NT2/D1 (cell line): ENCODE data around the gene ARV1.
"Not testable (repeated sequence)": the region's sequence is repeated elsewhere in the genome, so short reads cannot be mapped to it uniquely, and the experiment has no call there.

Experiments used
- DNase-seq: peaks from one replicate; pipeline ENCODE4 v3.0.0-alpha.2; 2011; ENCODE audit warnings: low read depth, low spot score
- H3K27me3 ChIP-seq: 2 replicates; pipeline ENCODE4 v1.6.0; 2011; ENCODE audit warnings: mild to moderate bottlenecking; ENCODE audit not compliant: insufficient read length, insufficient read depth
- H3K36me3 ChIP-seq: 2 replicates; pipeline ENCODE4 v1.6.1; 2011; ENCODE audit warnings: mild to moderate bottlenecking, low read length, mixed read lengths; ENCODE audit not compliant: insufficient read depth, insufficient read length
- H3K4me1 ChIP-seq: 2 replicates; pipeline ENCODE4 v1.5.1; 2011; ENCODE audit not compliant: insufficient read depth, insufficient read length
- H3K4me3 ChIP-seq: 2 replicates; pipeline ENCODE4 v1.5.1; 2011; ENCODE audit warnings: low read depth; ENCODE audit not compliant: insufficient read length
- H3K9ac ChIP-seq: 2 replicates; pipeline ENCODE4 v1.6.0; 2011; ENCODE audit warnings: low read depth; ENCODE audit not compliant: insufficient read length
- H3K9me3 ChIP-seq: 2 replicates; pipeline ENCODE4 v1.5.1; 2011; ENCODE audit warnings: mild to moderate bottlenecking, low read length; ENCODE audit not compliant: insufficient read depth
- SUZ12 ChIP-seq: IDR thresholded peaks from 2 replicates; pipeline ENCODE4 v1.6.1; 2011; ENCODE audit not compliant: insufficient read length, insufficient read depth; ENCODE audit errors: extremely low read depth
- YY1 ChIP-seq: IDR thresholded peaks from 2 replicates; pipeline ENCODE4 v1.6.1; 2011; ENCODE audit not compliant: insufficient read length, insufficient read depth
- ZNF274 ChIP-seq: IDR thresholded peaks from 2 replicates; pipeline ENCODE4 v1.6.1; 2011; ENCODE audit warnings: mild to moderate bottlenecking, low read depth, low read length

Gene ARV1

DNA sequence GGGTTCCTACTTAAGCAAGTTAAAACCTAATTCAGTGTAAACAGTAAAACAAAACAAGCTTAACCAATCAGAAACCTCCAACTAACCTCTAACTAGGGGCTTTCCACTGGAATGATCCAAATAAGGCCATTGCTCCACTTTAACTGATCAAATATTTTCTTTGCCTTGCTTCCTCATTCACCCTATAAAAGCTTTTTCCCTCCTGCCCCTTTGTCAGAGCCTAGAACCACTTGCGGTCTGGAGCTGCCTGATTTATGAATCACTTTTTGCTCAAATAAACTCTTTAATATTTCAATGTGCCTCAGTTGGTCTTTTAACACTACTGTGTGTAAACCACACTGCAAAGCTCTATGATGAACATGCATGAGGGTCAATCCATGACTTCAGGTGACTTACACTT lies 65.7 kb downstream of the ARV1 start:
- Histone ChIP-seq H3K9ac (no peak overlapping the region), H3K4me3 (no peak overlapping the region), H3K4me1 (no peaks in the 10 kb centered on the region), H3K9me3 (peaks cover 10% of the 10 kb centered on the region), H3K27me3 (peaks cover 41% of the 10 kb centered on the region), H3K36me3 (no peaks in the 10 kb centered on the region)
- no peak for DNase-seq
- TF ChIP-seq ZNF274 (no peak), SUZ12 (no peak), YY1 (no peak)

DNA sequence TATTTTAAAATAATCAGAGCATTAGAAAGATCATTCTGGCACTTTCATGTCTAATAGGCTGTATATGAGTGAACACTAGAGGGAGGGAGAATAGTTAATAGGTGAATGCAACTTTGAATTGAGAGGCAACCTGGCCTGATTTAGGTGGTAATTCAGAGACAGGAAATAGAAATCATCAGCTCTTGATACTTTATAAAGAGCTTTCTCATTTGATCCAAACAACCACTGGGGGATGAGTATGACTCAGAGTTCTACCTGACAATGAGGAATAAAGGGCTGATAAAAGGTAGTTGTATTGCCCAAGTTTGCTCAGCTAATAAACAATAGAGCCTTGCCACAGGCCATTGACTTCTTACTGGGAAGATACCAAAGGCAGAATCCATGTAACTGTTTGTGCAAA lies 66.4 kb downstream of the ARV1 start:
- peaks cover 38% of the 10 kb centered on the region for H3K27me3 ChIP-seq
- no peaks in the 10 kb centered on the region for H3K4me1 ChIP-seq
- no peaks in the 10 kb centered on the region for H3K36me3 ChIP-seq
- H3K9me3 ChIP-seq: peaks cover 10% of the 10 kb centered on the region
- no peak overlapping the region for H3K4me3 ChIP-seq
- no peak for DNase-seq
- TF ChIP-seq SUZ12 (no peak), ZNF274 (no peak), YY1 (no peak)
- no peak overlapping the region for H3K9ac ChIP-seq

DNA sequence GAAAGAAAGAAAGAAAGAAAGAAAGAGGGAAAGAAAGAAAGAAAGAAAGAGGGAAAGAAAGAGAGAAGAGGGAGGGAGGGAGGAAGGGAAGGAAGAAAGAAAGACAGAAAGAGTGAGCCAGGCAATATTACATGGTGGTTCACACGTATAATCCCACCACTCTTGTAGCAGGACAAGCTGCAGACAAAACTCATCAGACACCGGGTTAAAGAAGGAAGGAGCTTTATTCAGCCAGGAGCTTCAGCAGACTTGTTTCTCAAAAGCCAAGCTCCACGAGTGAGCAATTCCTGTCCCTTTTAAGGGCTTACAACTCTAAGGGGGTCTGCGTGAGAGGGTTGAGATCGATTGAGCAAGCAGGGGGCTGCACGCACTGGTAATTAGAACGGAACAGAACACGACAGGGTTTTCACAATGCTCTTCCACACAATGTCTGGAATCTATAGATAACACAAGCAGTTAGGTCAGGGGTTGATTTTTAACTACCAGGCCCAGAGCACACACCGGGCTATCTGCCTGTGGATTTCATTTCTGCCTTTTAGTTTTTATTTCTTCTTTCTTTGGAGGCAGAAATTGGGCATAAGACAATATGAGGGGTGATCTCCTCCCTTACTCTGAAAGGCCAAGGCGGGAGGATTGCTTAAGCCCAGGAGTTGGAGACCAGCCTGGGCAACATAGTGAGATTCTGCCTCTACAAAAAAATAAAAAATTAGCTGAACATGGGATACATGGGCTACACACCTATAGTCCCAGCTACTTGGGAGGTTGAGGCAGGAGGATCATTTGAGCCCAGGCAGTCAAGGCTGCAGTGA lies 67.2 kb downstream of the ARV1 start:
- H3K4me3 ChIP-seq, H3K9me3 ChIP-seq, DNase-seq, H3K9ac ChIP-seq, H3K4me1 ChIP-seq, H3K36me3 ChIP-seq: not testable (repeated sequence)
- H3K27me3 ChIP-seq: peaks cover 29% of the 10 kb centered on the region

DNA sequence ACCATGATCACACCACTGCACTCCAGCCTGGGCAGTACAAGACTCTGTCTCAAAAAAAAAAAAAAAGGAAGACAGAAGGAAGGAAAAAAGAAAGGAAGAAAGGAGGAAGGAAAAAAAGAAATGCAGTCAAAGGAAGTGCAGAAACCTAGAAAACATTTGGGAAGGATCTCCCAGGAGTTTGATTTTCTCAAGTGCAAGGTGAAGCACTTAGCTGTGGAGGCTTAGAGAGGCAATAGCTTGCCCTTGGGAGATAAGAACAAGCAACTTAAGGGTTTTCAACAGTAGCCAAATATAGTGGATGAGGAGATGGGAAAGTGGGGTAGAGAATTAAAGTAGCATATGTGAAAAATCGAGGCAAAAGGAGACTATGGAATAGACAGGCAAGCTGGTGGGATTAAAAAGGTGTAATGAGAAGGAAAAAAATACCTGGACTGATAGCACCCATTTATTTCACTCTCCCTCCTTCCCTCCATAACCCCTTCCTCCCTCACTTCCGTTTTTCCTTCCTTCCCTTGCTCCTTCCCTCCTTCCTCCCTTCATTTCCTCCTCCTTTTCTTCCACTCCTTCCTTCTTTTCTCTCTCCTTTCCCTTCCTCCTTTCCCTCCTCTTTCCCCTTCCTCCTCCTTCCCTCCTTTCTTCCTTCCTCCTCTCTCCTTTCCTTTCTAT lies 68.0 kb downstream of the ARV1 start:
- Histone ChIP-seq H3K4me1 (no peaks in the 10 kb centered on the region), H3K27me3 (peaks cover 22% of the 10 kb centered on the region), H3K9ac (no peak overlapping the region), H3K4me3 (no peak overlapping the region), H3K36me3 (no peaks in the 10 kb centered on the region), H3K9me3 (peaks cover 10% of the 10 kb centered on the region)
- TF ChIP-seq SUZ12 (no peak), YY1 (no peak), ZNF274 (no peak)
- DNase-seq: no peak

DNA sequence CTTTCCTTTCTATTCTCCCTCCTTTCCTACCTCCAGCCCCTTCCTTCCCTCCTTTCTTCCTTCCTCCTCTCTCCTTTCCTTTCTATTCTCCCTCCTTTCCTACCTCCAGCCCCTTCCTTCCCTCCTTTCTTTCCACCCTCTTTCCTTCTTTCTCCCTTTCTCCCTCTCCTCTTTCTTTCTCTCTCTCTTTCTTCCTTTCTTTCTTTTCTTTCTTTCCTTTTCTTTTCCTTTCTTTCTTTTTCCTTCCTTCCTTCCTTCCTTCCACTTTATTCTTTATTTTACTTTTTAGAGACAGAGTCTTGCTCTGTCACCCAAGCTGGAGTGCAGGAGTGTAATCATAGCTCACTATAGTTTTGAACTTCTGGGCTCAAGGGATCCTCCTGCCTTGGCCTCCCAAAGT lies 68.6 kb downstream of the ARV1 start:
- not testable (repeated sequence) for DNase-seq, H3K36me3 ChIP-seq, H3K4me1 ChIP-seq, H3K4me3 ChIP-seq, H3K9ac ChIP-seq, H3K9me3 ChIP-seq
- peaks cover 21% of the 10 kb centered on the region for H3K27me3 ChIP-seq

DNA sequence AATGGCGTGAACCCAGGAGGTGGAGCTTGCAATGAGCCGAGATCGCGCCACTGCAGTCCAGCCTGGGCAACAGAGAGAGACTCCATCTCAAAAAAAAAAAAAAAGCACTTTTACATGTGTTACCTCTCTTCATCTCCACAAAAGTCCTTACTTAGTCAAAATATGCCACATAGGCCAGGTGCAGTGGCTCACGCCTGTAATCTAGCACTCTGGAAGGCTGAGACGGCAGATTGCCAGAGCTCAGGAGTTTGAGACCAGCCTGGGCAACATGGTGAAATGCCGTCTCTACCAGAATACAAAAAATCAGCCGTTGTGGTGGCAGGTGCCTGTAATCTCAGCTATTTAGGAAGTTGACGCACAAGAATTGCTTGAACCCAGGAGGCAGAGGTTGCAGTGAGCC lies 69.5 kb downstream of the ARV1 start:
- not testable (repeated sequence) for H3K36me3 ChIP-seq, H3K4me3 ChIP-seq, DNase-seq, H3K9me3 ChIP-seq, H3K9ac ChIP-seq, H3K4me1 ChIP-seq
- peaks cover 21% of the 10 kb centered on the region for H3K27me3 ChIP-seq

DNA sequence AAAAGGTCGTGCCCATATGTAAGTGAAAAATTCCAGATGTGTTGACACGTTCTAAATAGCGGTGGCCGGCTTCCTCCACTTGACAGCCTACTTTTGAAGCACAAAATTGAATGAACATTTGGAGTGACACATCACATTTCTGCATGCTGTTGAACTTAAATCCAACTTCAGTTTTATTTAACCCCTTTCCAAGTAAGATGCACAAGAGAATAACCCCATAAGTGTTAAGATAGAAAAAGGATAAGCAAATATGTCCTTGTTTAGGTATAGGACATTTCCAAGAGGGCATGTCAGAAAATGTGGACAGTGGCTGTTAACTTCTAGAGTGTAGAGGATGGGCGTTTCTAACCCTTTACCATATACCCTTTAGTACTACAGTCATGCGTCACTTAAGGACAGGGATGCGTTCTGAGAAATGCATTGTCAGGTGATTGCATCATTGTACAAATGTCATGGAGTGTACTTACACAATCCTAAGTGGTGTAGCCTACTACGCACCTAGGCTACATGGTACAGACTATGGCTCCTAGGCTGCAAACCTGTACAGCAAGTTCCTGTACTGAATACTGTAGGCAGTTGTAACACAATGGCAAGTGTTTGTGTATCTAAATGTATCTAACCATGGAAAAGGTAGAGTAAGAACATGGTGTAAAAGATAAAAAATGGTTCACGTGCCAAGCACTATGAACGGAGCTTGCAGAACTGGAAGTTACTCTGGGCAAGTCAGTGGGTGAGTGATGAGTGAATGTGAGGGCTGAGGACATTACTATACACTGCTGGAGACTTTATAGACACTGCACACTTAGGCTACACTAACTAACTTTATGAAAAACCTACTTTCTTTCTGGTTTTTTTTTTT lies 70.5 kb downstream of the ARV1 start:
- no peak for DNase-seq
- Histone ChIP-seq H3K27me3 (peaks cover 21% of the 10 kb centered on the region), H3K9ac (no peak overlapping the region), H3K4me1 (no peaks in the 10 kb centered on the region), H3K4me3 (no peak overlapping the region), H3K36me3 (no peaks in the 10 kb centered on the region), H3K9me3 (peaks cover 8% of the 10 kb centered on the region)
- TF ChIP-seq YY1 (no peak), SUZ12 (no peak), ZNF274 (no peak)
